ENCODE measurements around the gene TMSB4X.
A peak's percentile ranks its signal among the peaks of the same experiment; 100 is the strongest.
"Not testable (repeated sequence)": the region's sequence is repeated elsewhere in the genome, so short reads cannot be mapped to it uniquely, and the experiment has no call there.

TMSB4X gene

GRCh38 chrX:12974796-12975669 is at the start of gene TMSB4X:
Gene TMSB4X (plus strand): TSS chrX:12975110.
- Histone ChIP-seq H3K4me3 (peak within 1 kb of the TSS; percentile 92), H3K9me3 (no peaks in the 10 kb centered on the region), H3K27me3 (ENCODE audit: low read depth) (no peaks in the 10 kb centered on the region), H3K36me3 (replicated peaks) (peaks cover 21% of the 10 kb centered on the region), H3K4me1 (peaks cover 50% of the 10 kb centered on the region)
- DNase-seq (ENCODE audit: low spot score in 2 of 2) = peak; percentile 81 to 93
- in situ Hi-C loops (cut with MboI; ENCODE audit: low sequenced_read_pairs) = loop anchor here (25.0 kb wide), 1 partner anchor 1062 kb away; the partner anchor contains the start of gene GEMIN8

- no peaks in the 10 kb centered on the region for H3K36me3 ChIP-seq (replicated peaks)
- no peaks in the 10 kb centered on the region for H3K4me1 ChIP-seq
- in situ Hi-C loops (cut with MboI; ENCODE audit: low sequenced_read_pairs) = no loop called here
- no peaks in the 10 kb centered on the region; the same call in 1 of the 2 replicates for H3K9me3 ChIP-seq
- no peak overlapping the region for H3K4me3 ChIP-seq
- no peaks in the 10 kb centered on the region for H3K27me3 ChIP-seq (ENCODE audit: low read depth)
- DNase-seq (ENCODE audit: low spot score in 2 of 2) = no peak
Measured at GRCh38 chrX:12929701-12930100, 45.2 kb upstream of the TMSB4X start.

- H3K27me3 ChIP-seq (ENCODE audit: low read depth) = no peaks in the 10 kb centered on the region
- DNase-seq (ENCODE audit: low spot score in 2 of 2) = no peak
- no peaks in the 10 kb centered on the region for H3K36me3 ChIP-seq (replicated peaks)
- H3K4me3 ChIP-seq = no peak overlapping the region
- no peaks in the 10 kb centered on the region; the same call in none of the 2 replicates for H3K9me3 ChIP-seq
- no peaks in the 10 kb centered on the region for H3K4me1 ChIP-seq
- in situ Hi-C loops (cut with MboI; ENCODE audit: low sequenced_read_pairs) = no loop called here
Measured at GRCh38 chrX:12930150-12930549, 44.8 kb upstream of the TMSB4X start.

GRCh38 chrX:12932244-12932643 is 42.7 kb upstream of the TMSB4X start:
- in situ Hi-C loops (cut with MboI; ENCODE audit: low sequenced_read_pairs) = no loop called here
- H3K9me3 ChIP-seq = no peaks in the 10 kb centered on the region; the same call in none of the 2 replicates
- H3K4me3 ChIP-seq = no peak overlapping the region
- no peaks in the 10 kb centered on the region for H3K4me1 ChIP-seq
- H3K27me3 ChIP-seq (ENCODE audit: low read depth) = no peaks in the 10 kb centered on the region
- no peak for DNase-seq (ENCODE audit: low spot score in 2 of 2)
- H3K36me3 ChIP-seq (replicated peaks) = no peaks in the 10 kb centered on the region

- H3K4me3 ChIP-seq = no peak overlapping the region
- in situ Hi-C loops (cut with MboI; ENCODE audit: low sequenced_read_pairs) = no loop called here
- H3K36me3 ChIP-seq (replicated peaks) = no peaks in the 10 kb centered on the region
- peaks cover 4% of the 10 kb centered on the region for H3K9me3 ChIP-seq
- H3K27me3 ChIP-seq (ENCODE audit: low read depth) = no peaks in the 10 kb centered on the region
- H3K4me1 ChIP-seq = peaks cover 13% of the 10 kb centered on the region
- no peak for DNase-seq (ENCODE audit: low spot score in 2 of 2)
Measured at GRCh38 chrX:12934850-12935249, 40.1 kb upstream of the TMSB4X start.

- DNase-seq (ENCODE audit: low spot score in 2 of 2) = no peak
- H3K27me3 ChIP-seq (ENCODE audit: low read depth) = no peaks in the 10 kb centered on the region
- in situ Hi-C loops (cut with MboI; ENCODE audit: low sequenced_read_pairs) = no loop called here
- H3K4me3 ChIP-seq = no peak overlapping the region
- no peaks in the 10 kb centered on the region for H3K36me3 ChIP-seq (replicated peaks)
- peaks cover 4% of the 10 kb centered on the region for H3K9me3 ChIP-seq
- peaks cover 15% of the 10 kb centered on the region for H3K4me1 ChIP-seq
Measured at GRCh38 chrX:12936947-12937346, 38.0 kb upstream of the TMSB4X start.

GRCh38 chrX:12940471-12940870 is 34.4 kb upstream of the TMSB4X start:
- H3K9me3 ChIP-seq; H3K36me3 ChIP-seq (replicated peaks); H3K4me3 ChIP-seq; H3K27me3 ChIP-seq (ENCODE audit: low read depth); DNase-seq (ENCODE audit: low spot score in 2 of 2); in situ Hi-C loops (cut with MboI; ENCODE audit: low sequenced_read_pairs): not testable (repeated sequence)
- H3K4me1 ChIP-seq = peaks cover 15% of the 10 kb centered on the region

GRCh38 chrX:12943592-12943991 is 31.3 kb upstream of the TMSB4X start:
- H3K27me3 ChIP-seq (ENCODE audit: low read depth); in situ Hi-C loops (cut with MboI; ENCODE audit: low sequenced_read_pairs); H3K36me3 ChIP-seq (replicated peaks); H3K4me3 ChIP-seq; H3K9me3 ChIP-seq; DNase-seq (ENCODE audit: low spot score in 2 of 2): not testable (repeated sequence)
- peaks cover 25% of the 10 kb centered on the region for H3K4me1 ChIP-seq

- peaks cover 16% of the 10 kb centered on the region for H3K4me1 ChIP-seq
- DNase-seq (ENCODE audit: low spot score in 2 of 2); H3K27me3 ChIP-seq (ENCODE audit: low read depth); H3K4me3 ChIP-seq; in situ Hi-C loops (cut with MboI; ENCODE audit: low sequenced_read_pairs); H3K36me3 ChIP-seq (replicated peaks); H3K9me3 ChIP-seq: not testable (repeated sequence)
Measured at GRCh38 chrX:12944452-12944851, 30.5 kb upstream of the TMSB4X start.

GRCh38 chrX:12945494-12945893 is 29.4 kb upstream of the TMSB4X start:
- no peak for DNase-seq (ENCODE audit: low spot score in 2 of 2)
- in situ Hi-C loops (cut with MboI; ENCODE audit: low sequenced_read_pairs) = no loop called here
- no peaks in the 10 kb centered on the region for H3K27me3 ChIP-seq (ENCODE audit: low read depth)
- peaks cover 10% of the 10 kb centered on the region for H3K4me1 ChIP-seq
- H3K9me3 ChIP-seq = no peaks in the 10 kb centered on the region
- H3K36me3 ChIP-seq (replicated peaks) = no peaks in the 10 kb centered on the region
- H3K4me3 ChIP-seq = no peak overlapping the region

GRCh38 chrX:12946406-12946805 is 28.5 kb upstream of the TMSB4X start:
- Histone ChIP-seq H3K4me3 (no peak overlapping the region), H3K27me3 (ENCODE audit: low read depth) (no peaks in the 10 kb centered on the region), H3K9me3 (no peaks in the 10 kb centered on the region), H3K4me1 (peaks cover 10% of the 10 kb centered on the region), H3K36me3 (replicated peaks) (no peaks in the 10 kb centered on the region)
- no peak for DNase-seq (ENCODE audit: low spot score in 2 of 2)
- in situ Hi-C loops (cut with MboI; ENCODE audit: low sequenced_read_pairs) = no loop called here

GRCh38 chrX:12946838-12947544 is 27.9 kb upstream of the TMSB4X start:
- Histone ChIP-seq H3K4me3 (no peak overlapping the region), H3K9me3 (no peaks in the 10 kb centered on the region), H3K4me1 (peaks cover 10% of the 10 kb centered on the region), H3K36me3 (replicated peaks) (no peaks in the 10 kb centered on the region), H3K27me3 (ENCODE audit: low read depth) (no peaks in the 10 kb centered on the region)
- in situ Hi-C loops (cut with MboI; ENCODE audit: low sequenced_read_pairs) = no loop called here
- DNase-seq (ENCODE audit: low spot score in 2 of 2) = peak; percentile 90 to 92

GRCh38 chrX:12947545-12948235 is 27.2 kb upstream of the TMSB4X start:
- Histone ChIP-seq H3K36me3 (replicated peaks) (no peaks in the 10 kb centered on the region), H3K4me3 (no peak overlapping the region), H3K9me3 (no peaks in the 10 kb centered on the region), H3K27me3 (ENCODE audit: low read depth) (no peaks in the 10 kb centered on the region), H3K4me1 (peaks cover 10% of the 10 kb centered on the region)
- DNase-seq (ENCODE audit: low spot score in 2 of 2) = no peak
- in situ Hi-C loops (cut with MboI; ENCODE audit: low sequenced_read_pairs) = no loop called here

GRCh38 chrX:12948495-12948894 is 26.4 kb upstream of the TMSB4X start:
- no peak for DNase-seq (ENCODE audit: low spot score in 2 of 2)
- H3K4me3 ChIP-seq = no peak overlapping the region
- in situ Hi-C loops (cut with MboI; ENCODE audit: low sequenced_read_pairs) = no loop called here
- H3K36me3 ChIP-seq (replicated peaks) = no peaks in the 10 kb centered on the region
- peaks cover 10% of the 10 kb centered on the region for H3K4me1 ChIP-seq
- no peaks in the 10 kb centered on the region for H3K9me3 ChIP-seq
- H3K27me3 ChIP-seq (ENCODE audit: low read depth) = no peaks in the 10 kb centered on the region

Data from HAP-1 (cell line).